Panc1 (cell line): Measurements from ENCODE around the gene ESR1. TPM values are rescaled to one million over a fixed set of nuclear protein-coding genes. Genes with fewer than 3 reads are reported as not detected.

ENCODE experiments used
- ATAC-seq: fragments of 200-7000 bp; cut with Tn5 transposase; 2 replicates; pipeline ENCODE4 v1.9.1; 2020; ENCODE audit warnings: mild to moderate bottlenecking, moderate library complexity
- BruUV-seq: library from RNA; stranded (reverse); fragments of 400-500 nt; replicated peaks from 2 replicates; lab custom pipeline; 2021; lab: Mats Ljungman, UMichigan
- CTCF ChIA-PET: fragments of 300-600 bp; sonication (Branson Sonifier 250); formaldehyde crosslinking; loops from one replicate; lab custom pipeline; 2022; ENCODE audit warnings: antibody characterized with exemption; lab: Charles Lee
- POLR2A ChIA-PET: fragments of 300-600 bp; sonication (Branson Sonifier 250); formaldehyde crosslinking; loops from one replicate; lab custom pipeline; 2022; ENCODE audit warnings: antibody characterized with exemption; lab: Charles Lee
- DNase-seq: peaks from one replicate; pipeline ENCODE4 v3.0.0-alpha.2; 2010; ENCODE audit warnings: low read depth, low spot score
- H3K27ac ChIP-seq: 2 replicates; pipeline ENCODE4 v1.5.1; 2011; ENCODE audit warnings: mild to moderate bottlenecking, low read length, inconsistent platforms
- H3K27me3 ChIP-seq: fragments of 200-500 bp; sonication (Bioruptor generic); 2 replicates; pipeline ENCODE4 v1.6.0; 2014; ENCODE audit warnings: low read length, inconsistent platforms; ENCODE audit not compliant: control insufficient read depth, insufficient read depth
- H3K36me3 ChIP-seq: fragments of 200-500 bp; sonication (Bioruptor generic); 2 replicates; pipeline ENCODE4 v1.5.1; 2014; ENCODE audit warnings: inconsistent platforms, mild to moderate bottlenecking, low read length, moderate library complexity; ENCODE audit not compliant: control insufficient read depth, insufficient read depth
- H3K4me1 ChIP-seq: 2 replicates; pipeline ENCODE4 v1.5.1; 2011; ENCODE audit warnings: inconsistent platforms, mild to moderate bottlenecking, low read length, moderate library complexity; ENCODE audit not compliant: control insufficient read depth, insufficient read depth
- H3K4me3 ChIP-seq, 2 experiments: 2 replicates each; pipeline ENCODE4 v1.5.1; 2011 to 2012; ENCODE audit warnings: low read depth in 2 of 2, low read length in 2 of 2, mild to moderate bottlenecking in 2 of 2, inconsistent platforms in 1 of 2, moderate library complexity in 1 of 2
- H3K9me3 ChIP-seq: fragments of 200-500 bp; sonication (Bioruptor generic); 2 replicates; pipeline ENCODE4 v1.5.1; 2014; ENCODE audit warnings: low read depth, mild to moderate bottlenecking, inconsistent platforms, low read length, moderate library complexity; ENCODE audit not compliant: control insufficient read depth, insufficient read depth
- POLR2AphosphoS5 ChIP-seq: IDR thresholded peaks from 2 replicates; pipeline ENCODE4 v1.6.1; 2012; ENCODE audit warnings: mild to moderate bottlenecking, low read depth, low read length, moderate library complexity
- SIN3A ChIP-seq: IDR thresholded peaks from 2 replicates; pipeline ENCODE4 v1.6.1; 2012; ENCODE audit warnings: low read depth, mild to moderate bottlenecking, low read length, moderate library complexity, borderline replicate concordance; ENCODE audit not compliant: insufficient read depth
- TCF7L2 ChIP-seq: IDR thresholded peaks from 2 replicates; pipeline ENCODE4 v1.6.1; 2011; ENCODE audit warnings: mild to moderate bottlenecking, low read depth, low read length, inconsistent platforms
- in situ Hi-C: cut with HindIII; loops from 2 replicates; pipeline ENCODE4 v1.10.0; 2016; ENCODE audit warnings: low sequenced_read_pairs, low pct_unique_long_range_greater_than_20kb
- intact Hi-C: fragments of 100-400 bp; cut with micrococcal nuclease; formaldehyde crosslinking; loops from one replicate; pipeline ENCODE4 v1.10.0; 2022; ENCODE audit not compliant: unreplicated experiment
- total RNA-seq: library from RNA; stranded (reverse); gene quantifications from one replicate; pipeline ENCODE4 v1.2.1, GENCODE V29; 2021; ENCODE audit not compliant: unreplicated experiment
- TF ChIP-seq, protein P1 (sequence below), 2 experiments: IDR thresholded peaks; 2 replicates each; pipeline ENCODE4 v1.6.1; 2011 to 2012; ENCODE audit warnings: low read depth in 2 of 2, control low read depth in 1 of 2, low read length in 1 of 2, mild to moderate bottlenecking in 1 of 2, moderate library complexity in 1 of 2; ENCODE audit not compliant: insufficient read depth in 1 of 2
- TF ChIP-seq, protein P2 (sequence below): fragments of 450-650 bp; IDR thresholded peaks from 2 replicates; pipeline ENCODE4 v1.5.1; 2017; ENCODE audit warnings: mild to moderate bottlenecking

Gene ESR1
- total RNA-seq, 1 experiment from 2014 or later = 0.03 TPM

DNA sequence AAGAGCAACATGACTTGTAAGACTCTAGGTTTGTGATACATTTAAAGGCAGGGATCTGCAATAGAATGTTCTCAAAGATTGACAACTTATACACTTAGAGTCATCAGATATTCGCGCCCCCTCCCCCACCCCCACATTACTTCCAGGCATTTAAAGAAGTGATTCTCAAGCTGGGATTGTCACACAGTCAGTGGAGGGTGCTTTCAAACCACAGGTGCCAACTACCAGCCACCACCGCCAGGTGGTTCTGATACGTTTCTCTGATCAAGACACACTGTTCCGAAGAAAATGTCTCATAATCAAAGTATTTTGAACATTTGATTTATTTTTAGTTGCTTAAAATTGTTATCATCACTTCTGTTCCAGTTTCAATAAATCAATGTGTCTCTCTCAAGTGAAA is 357.5 kb downstream of the ESR1 start:
- no TSS peak for BruUV-seq
- intact Hi-C loops = no loop called here

DNA sequence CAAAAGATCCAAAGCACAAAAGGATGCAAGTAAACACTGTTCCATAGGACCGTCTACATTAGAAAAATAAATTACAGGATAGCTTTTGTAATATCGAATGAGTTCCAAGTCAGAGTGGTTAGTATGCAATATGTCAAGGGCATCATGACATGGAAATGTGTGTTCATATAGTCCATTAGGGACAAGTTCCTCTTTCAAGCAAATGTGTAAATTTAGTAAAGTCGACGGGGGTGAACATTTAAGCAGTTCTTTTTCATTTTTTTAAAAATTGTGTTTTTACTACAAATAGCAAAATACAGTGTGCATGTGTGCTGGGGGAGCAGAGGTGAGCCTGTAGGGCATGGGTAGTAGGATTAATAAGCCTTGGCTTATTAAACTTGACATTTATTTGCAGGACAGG is 359.0 kb downstream of the ESR1 start:
- no peaks in the 10 kb centered on the region for H3K27me3 ChIP-seq
- H3K4me3 ChIP-seq = no peak overlapping the region
- BruUV-seq = no TSS peak
- no peak overlapping the region for H3K27ac ChIP-seq
- TF ChIP-seq SIN3A (no peak), POLR2AphosphoS5 (no peak), TCF7L2 (no peak)
- TF ChIP-seq, protein P1, sequence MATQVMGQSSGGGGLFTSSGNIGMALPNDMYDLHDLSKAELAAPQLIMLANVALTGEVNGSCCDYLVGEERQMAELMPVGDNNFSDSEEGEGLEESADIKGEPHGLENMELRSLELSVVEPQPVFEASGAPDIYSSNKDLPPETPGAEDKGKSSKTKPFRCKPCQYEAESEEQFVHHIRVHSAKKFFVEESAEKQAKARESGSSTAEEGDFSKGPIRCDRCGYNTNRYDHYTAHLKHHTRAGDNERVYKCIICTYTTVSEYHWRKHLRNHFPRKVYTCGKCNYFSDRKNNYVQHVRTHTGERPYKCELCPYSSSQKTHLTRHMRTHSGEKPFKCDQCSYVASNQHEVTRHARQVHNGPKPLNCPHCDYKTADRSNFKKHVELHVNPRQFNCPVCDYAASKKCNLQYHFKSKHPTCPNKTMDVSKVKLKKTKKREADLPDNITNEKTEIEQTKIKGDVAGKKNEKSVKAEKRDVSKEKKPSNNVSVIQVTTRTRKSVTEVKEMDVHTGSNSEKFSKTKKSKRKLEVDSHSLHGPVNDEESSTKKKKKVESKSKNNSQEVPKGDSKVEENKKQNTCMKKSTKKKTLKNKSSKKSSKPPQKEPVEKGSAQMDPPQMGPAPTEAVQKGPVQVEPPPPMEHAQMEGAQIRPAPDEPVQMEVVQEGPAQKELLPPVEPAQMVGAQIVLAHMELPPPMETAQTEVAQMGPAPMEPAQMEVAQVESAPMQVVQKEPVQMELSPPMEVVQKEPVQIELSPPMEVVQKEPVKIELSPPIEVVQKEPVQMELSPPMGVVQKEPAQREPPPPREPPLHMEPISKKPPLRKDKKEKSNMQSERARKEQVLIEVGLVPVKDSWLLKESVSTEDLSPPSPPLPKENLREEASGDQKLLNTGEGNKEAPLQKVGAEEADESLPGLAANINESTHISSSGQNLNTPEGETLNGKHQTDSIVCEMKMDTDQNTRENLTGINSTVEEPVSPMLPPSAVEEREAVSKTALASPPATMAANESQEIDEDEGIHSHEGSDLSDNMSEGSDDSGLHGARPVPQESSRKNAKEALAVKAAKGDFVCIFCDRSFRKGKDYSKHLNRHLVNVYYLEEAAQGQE (IDR thresholded peaks at IDR 0.05; ENCODE audit: insufficient read depth in 1 of 2, low read depth in 2 of 2, low read length in 1 of 2) = no peak
- TF ChIP-seq, protein P2, sequence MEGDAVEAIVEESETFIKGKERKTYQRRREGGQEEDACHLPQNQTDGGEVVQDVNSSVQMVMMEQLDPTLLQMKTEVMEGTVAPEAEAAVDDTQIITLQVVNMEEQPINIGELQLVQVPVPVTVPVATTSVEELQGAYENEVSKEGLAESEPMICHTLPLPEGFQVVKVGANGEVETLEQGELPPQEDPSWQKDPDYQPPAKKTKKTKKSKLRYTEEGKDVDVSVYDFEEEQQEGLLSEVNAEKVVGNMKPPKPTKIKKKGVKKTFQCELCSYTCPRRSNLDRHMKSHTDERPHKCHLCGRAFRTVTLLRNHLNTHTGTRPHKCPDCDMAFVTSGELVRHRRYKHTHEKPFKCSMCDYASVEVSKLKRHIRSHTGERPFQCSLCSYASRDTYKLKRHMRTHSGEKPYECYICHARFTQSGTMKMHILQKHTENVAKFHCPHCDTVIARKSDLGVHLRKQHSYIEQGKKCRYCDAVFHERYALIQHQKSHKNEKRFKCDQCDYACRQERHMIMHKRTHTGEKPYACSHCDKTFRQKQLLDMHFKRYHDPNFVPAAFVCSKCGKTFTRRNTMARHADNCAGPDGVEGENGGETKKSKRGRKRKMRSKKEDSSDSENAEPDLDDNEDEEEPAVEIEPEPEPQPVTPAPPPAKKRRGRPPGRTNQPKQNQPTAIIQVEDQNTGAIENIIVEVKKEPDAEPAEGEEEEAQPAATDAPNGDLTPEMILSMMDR = no peak
- H3K4me1 ChIP-seq = no peaks in the 10 kb centered on the region
- ChIA-PET CTCF (no interaction called here), POLR2A (no interaction called here)
- intact Hi-C loops = no loop called here
- in situ Hi-C loops = no loop called here
- no peak for ATAC-seq
- no peaks in the 10 kb centered on the region for H3K36me3 ChIP-seq
- no peak for DNase-seq
- H3K9me3 ChIP-seq = no peaks in the 10 kb centered on the region

More for the DNA sequence above, 357.5 kb downstream of the ESR1 start:
- no peak for TF ChIP-seq SIN3A
- TF ChIP-seq, protein P1 (IDR thresholded peaks at IDR 0.05; ENCODE audit: insufficient read depth in 1 of 2, low read depth in 2 of 2, low read length in 1 of 2) = no peak
- TF ChIP-seq TCF7L2 = no peak
- TF ChIP-seq, protein P2 = no peak
- TF ChIP-seq POLR2AphosphoS5 = no peak
- ChIA-PET CTCF (no interaction called here), POLR2A (no interaction called here)
- Histone ChIP-seq H3K27me3 (no peaks in the 10 kb centered on the region), H3K9me3 (no peaks in the 10 kb centered on the region), H3K4me1 (no peaks in the 10 kb centered on the region), H3K27ac (no peak overlapping the region), H3K36me3 (no peaks in the 10 kb centered on the region), H3K4me3 (no peak overlapping the region)
- in situ Hi-C loops = no loop called here
- no peak for DNase-seq
- no peak for ATAC-seq
